OCI-LY7 (cell line): Measurements from ENCODE around the gene MMP3. TPM values are rescaled to one million over a fixed set of nuclear protein-coding genes. Genes with fewer than 3 reads are reported as not detected.

ENCODE experiments used
- BruUV-seq: library from RNA; stranded (reverse); fragments of 400-500 nt; replicated peaks from 2 replicates; lab custom pipeline; 2021; lab: Mats Ljungman, UMichigan
- CTCF ChIA-PET: fragments of 300-600 bp; sonication (Branson Sonifier 250); formaldehyde crosslinking; loops from one replicate; lab custom pipeline; 2022; ENCODE audit warnings: antibody characterized with exemption; ENCODE audit not compliant: unreplicated experiment; lab: Charles Lee
- POLR2A ChIA-PET: fragments of 300-600 bp; sonication (Branson Sonifier 250); formaldehyde crosslinking; loops from one replicate; lab custom pipeline; 2022; ENCODE audit warnings: antibody characterized with exemption; lab: Charles Lee
- DNase-seq: peaks from one replicate; pipeline ENCODE4 v3.0.0-alpha.2; 2015; ENCODE audit warnings: low spot score
- H2AFZ ChIP-seq: fragments of 200-600 bp; sonication (generic), shearing (Covaris generic); 2 replicates; pipeline ENCODE4 v1.6.1; 2014; ENCODE audit warnings: mild to moderate bottlenecking, antibody characterized with exemption, low read length, moderate library complexity
- H3K27ac ChIP-seq: fragments of 200-600 bp; sonication (generic); 2 replicates; pipeline ENCODE4 v1.5.1; 2014; ENCODE audit warnings: mixed run types, low read depth, mild to moderate bottlenecking, moderate library complexity, low read length, inconsistent platforms; ENCODE audit not compliant: poor library complexity, severe bottlenecking
- H3K36me3 ChIP-seq: fragments of 200-600 bp; sonication (generic); 2 replicates; pipeline ENCODE4 v1.6.1; 2014; ENCODE audit warnings: mild to moderate bottlenecking, antibody characterized with exemption, low read length, moderate library complexity, mixed read lengths; ENCODE audit not compliant: insufficient read depth
- H3K4me1 ChIP-seq: fragments of 200-600 bp; sonication (generic); 2 replicates; pipeline ENCODE4 v1.5.1; 2014; ENCODE audit warnings: mild to moderate bottlenecking, low read length; ENCODE audit not compliant: insufficient read depth, poor library complexity, severe bottlenecking
- H3K4me2 ChIP-seq: fragments of 200-600 bp; sonication (generic); 2 replicates; pipeline ENCODE4 v1.6.1; 2014; ENCODE audit warnings: mild to moderate bottlenecking, low read length
- H3K4me3 ChIP-seq: fragments of 200-600 bp; sonication (generic); 2 replicates; pipeline ENCODE4 v1.5.1; 2014; ENCODE audit warnings: mild to moderate bottlenecking, low read depth, low read length; ENCODE audit not compliant: poor library complexity, severe bottlenecking
- H3K79me2 ChIP-seq: fragments of 200-600 bp; sonication (generic); 2 replicates; pipeline ENCODE4 v1.6.1; 2016; ENCODE audit warnings: low read depth, mild to moderate bottlenecking, low read length, moderate library complexity, mixed read lengths; ENCODE audit not compliant: insufficient read depth
- H3K9me2 ChIP-seq: fragments of 200-600 bp; sonication (generic); 2 replicates; pipeline ENCODE4 v1.6.1; 2016; ENCODE audit warnings: mild to moderate bottlenecking, low read length, mixed read lengths; ENCODE audit not compliant: insufficient read depth
- H3K9me3 ChIP-seq: fragments of 200-600 bp; sonication (generic); 2 replicates; pipeline ENCODE4 v1.6.1; 2014; ENCODE audit warnings: mild to moderate bottlenecking, mixed run types, low read length, mixed read lengths
- H4K20me1 ChIP-seq: fragments of 200-600 bp; sonication (generic); 2 replicates; pipeline ENCODE4 v1.6.1; 2014; ENCODE audit warnings: mild to moderate bottlenecking, antibody characterized with exemption, low read length, moderate library complexity, mixed read lengths; ENCODE audit not compliant: insufficient read depth
- EZH2phosphoT487 ChIP-seq: fragments of 200-600 bp; sonication (generic); IDR thresholded peaks from 2 replicates; pipeline ENCODE4 v1.6.1; 2018; ENCODE audit warnings: low read depth, borderline replicate concordance, mild to moderate bottlenecking, mixed run types, antibody characterized with exemption, low read length, moderate library complexity, mixed read lengths
- intact Hi-C: fragments of 100-400 bp; cut with micrococcal nuclease; formaldehyde crosslinking; loops from one replicate; pipeline ENCODE4 v1.10.0; 2022; ENCODE audit not compliant: unreplicated experiment
- total RNA-seq, 2 experiments: library from RNA; depleted of rRNA in 1 of 2; stranded (reverse); fragments of >200 nt in 1 of 2; shearing (Covaris generic) in 1 of 2; gene quantifications; 2 replicates each; pipeline ENCODE4 v1.2.3, GENCODE V29; 2014 to 2022
- TF ChIP-seq, protein P1 (sequence below): fragments of 200-600 bp; sonication (generic); conservative IDR thresholded peaks from 2 replicates; pipeline ENCODE4 v1.5.1; 2014; ENCODE audit warnings: mild to moderate bottlenecking, antibody characterized with exemption, low read length, moderate library complexity, mixed read lengths

Gene MMP3
- total RNA-seq, 2 experiments from 2014 or later: not detected

DNA sequence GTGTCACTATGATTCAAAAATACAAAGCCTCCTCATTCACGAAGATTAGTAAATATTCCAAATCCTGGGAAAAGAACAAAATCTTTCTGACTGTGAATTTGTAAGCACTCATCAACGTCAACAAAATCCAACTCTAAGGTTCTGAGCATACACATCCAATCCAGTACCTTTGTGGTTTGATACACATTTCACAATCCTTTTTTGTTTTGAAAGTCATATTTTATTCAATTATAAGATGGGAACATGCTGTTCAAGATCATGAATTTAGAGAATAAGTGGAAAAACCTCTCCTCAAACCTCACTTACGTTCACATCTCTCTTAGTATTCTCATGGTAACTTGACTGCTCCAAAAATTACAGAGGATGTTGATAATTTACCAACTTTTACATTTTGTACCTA is 9.6 kb upstream of the MMP3 start:
- BruUV-seq: no TSS peak
- POLR2A ChIA-PET: no interaction called here
- intact Hi-C loops: no loop called here

DNA sequence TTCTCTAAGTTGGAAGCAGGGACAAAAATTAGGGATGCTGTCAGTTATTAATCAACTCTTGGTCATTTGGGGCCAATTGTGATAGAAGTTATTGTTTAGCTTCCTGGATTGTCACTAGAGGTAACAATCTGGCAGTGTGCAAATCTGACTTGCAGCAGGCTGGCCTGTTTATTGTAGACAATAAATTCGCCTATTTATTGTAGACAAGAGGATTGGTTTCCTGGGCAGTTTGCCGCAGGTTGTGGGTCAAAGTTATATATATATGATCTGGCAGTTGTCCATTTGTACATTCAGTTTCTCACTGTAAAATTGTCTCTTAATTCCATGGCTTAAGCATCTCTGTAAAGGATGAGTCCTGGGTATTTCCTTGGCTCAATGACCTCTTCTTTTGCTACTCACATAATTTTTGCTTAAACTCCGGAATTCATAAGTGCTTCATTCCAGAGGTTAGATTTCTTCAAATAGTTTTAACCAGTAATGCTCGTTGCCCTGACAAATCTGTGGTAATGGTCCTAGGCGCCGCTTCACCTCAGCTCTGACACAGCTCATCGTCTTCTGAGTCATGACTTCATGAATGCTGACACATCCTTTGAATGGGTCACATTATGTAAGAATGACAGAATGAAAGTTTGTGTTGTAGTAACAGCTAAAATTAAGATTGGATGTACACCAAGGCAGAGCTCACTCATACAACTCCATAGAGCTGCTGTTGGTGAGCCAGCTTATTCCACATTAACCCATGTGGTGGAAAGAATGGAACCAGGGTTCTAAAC is 7.8 kb upstream of the MMP3 start:
- no peaks in the 10 kb centered on the region for H3K9me3 ChIP-seq
- no peaks in the 10 kb centered on the region for H3K36me3 ChIP-seq
- H4K20me1 ChIP-seq: no peaks in the 10 kb centered on the region
- H3K9me2 ChIP-seq: no peaks in the 10 kb centered on the region
- H3K27ac ChIP-seq: no peak overlapping the region
- no TSS peak for BruUV-seq
- no peak overlapping the region for H2AFZ ChIP-seq
- POLR2A ChIA-PET: interaction anchor here (0.7 kb wide), 1 partner anchor 1595 kb away, joined by 3 read pairs; no protein-coding TSS in a partner anchor
- no peak for DNase-seq
- CTCF ChIA-PET: no interaction called here
- H3K4me1 ChIP-seq: no peaks in the 10 kb centered on the region
- no peaks in the 10 kb centered on the region for H3K79me2 ChIP-seq
- intact Hi-C loops: no loop called here
- H3K4me2 ChIP-seq: no peak overlapping the region
- TF ChIP-seq EZH2phosphoT487: no peak
- TF ChIP-seq, protein P1, sequence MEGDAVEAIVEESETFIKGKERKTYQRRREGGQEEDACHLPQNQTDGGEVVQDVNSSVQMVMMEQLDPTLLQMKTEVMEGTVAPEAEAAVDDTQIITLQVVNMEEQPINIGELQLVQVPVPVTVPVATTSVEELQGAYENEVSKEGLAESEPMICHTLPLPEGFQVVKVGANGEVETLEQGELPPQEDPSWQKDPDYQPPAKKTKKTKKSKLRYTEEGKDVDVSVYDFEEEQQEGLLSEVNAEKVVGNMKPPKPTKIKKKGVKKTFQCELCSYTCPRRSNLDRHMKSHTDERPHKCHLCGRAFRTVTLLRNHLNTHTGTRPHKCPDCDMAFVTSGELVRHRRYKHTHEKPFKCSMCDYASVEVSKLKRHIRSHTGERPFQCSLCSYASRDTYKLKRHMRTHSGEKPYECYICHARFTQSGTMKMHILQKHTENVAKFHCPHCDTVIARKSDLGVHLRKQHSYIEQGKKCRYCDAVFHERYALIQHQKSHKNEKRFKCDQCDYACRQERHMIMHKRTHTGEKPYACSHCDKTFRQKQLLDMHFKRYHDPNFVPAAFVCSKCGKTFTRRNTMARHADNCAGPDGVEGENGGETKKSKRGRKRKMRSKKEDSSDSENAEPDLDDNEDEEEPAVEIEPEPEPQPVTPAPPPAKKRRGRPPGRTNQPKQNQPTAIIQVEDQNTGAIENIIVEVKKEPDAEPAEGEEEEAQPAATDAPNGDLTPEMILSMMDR: no peak
- no peak overlapping the region for H3K4me3 ChIP-seq

More for the DNA sequence above, 9.6 kb upstream of the MMP3 start:
- Histone ChIP-seq H3K4me2 (no peak overlapping the region), H3K27ac (no peak overlapping the region), H3K9me2 (no peaks in the 10 kb centered on the region), H2AFZ (no peak overlapping the region), H3K79me2 (no peaks in the 10 kb centered on the region), H3K9me3 (no peaks in the 10 kb centered on the region), H4K20me1 (no peaks in the 10 kb centered on the region), H3K36me3 (no peaks in the 10 kb centered on the region), H3K4me1 (no peaks in the 10 kb centered on the region), H3K4me3 (no peak overlapping the region)
- CTCF ChIA-PET: no interaction called here
- DNase-seq: no peak
- TF ChIP-seq, protein P1: no peak
- TF ChIP-seq EZH2phosphoT487: no peak

DNA sequence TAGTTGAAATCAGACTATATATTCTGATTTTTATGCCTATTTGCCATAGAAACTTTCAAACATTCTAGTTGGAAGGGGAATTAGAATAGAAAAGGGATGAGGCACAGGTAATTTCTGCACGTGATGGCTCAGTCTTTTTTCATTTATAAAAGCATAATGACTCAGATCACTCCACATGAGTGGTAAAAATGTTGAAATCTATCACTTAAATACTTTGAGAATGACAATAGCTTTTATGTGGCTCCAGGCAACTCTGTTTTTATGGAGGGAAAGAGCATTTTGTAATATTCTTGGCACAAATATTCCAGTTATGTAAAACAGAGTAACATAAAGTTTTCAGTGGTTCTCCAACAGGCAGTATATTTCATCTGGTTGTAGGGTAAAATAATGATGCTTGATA is 5.9 kb upstream of the MMP3 start:
- intact Hi-C loops: no loop called here
- POLR2A ChIA-PET: no interaction called here
- Histone ChIP-seq H3K9me3 (no peaks in the 10 kb centered on the region), H3K36me3 (no peaks in the 10 kb centered on the region), H3K27ac (no peak overlapping the region), H3K4me1 (no peaks in the 10 kb centered on the region), H3K79me2 (no peaks in the 10 kb centered on the region), H3K4me2 (no peak overlapping the region), H4K20me1 (no peaks in the 10 kb centered on the region), H3K4me3 (no peak overlapping the region), H3K9me2 (no peaks in the 10 kb centered on the region), H2AFZ (no peak overlapping the region)
- CTCF ChIA-PET: no interaction called here
- no TSS peak for BruUV-seq
- TF ChIP-seq, protein P1: no peak
- TF ChIP-seq EZH2phosphoT487: no peak
- no peak for DNase-seq
